NCI-H446 (cell line): ENCODE data around the gene MYBPHL.

Source experiments
- DNase-seq, 2 experiments: peaks; one replicate each; lab custom pipeline; 2025; lab: John Stamatoyannopoulos, UW

MYBPHL gene

GRCh38 chr1:109251277-109252166 lies 55.3 kb downstream of the MYBPHL start:
- no peak for DNase-seq

GRCh38 chr1:109250454-109251276 lies 56.1 kb downstream of the MYBPHL start:
- DNase-seq: no peak

- DNase-seq: no peak
Observed at GRCh38 chr1:109249654-109250401, 57.0 kb downstream of the MYBPHL start.

GRCh38 chr1:109248797-109249629 lies 57.8 kb downstream of the MYBPHL start, which contains the start of gene CELSR2:
Gene CELSR2, plus strand, starts transcription at chr1:109249539. Its CDS starts 541 bp downstream, at chr1:109250080.
- peak in 1 of 2 experiments; percentile 90 for DNase-seq

DNA sequence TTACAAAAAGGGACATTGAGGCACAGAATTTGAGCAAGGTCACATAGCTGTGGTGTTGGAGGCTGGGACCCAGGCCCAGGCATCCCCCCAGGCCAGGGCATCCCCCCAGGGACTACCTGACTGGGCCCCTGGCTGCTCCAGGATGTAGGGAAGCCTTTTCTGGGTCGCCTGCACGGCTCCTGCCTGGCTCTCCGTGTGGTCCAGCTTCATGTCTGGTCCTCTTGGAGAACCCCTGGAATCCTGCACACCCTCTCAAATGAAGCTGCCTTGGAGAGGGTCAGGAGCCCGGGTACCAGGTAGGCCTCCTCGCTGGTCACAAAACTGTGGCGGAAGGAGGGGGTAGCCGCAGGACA lies 58.4 kb downstream of the MYBPHL start:
- DNase-seq: no peak

DNA sequence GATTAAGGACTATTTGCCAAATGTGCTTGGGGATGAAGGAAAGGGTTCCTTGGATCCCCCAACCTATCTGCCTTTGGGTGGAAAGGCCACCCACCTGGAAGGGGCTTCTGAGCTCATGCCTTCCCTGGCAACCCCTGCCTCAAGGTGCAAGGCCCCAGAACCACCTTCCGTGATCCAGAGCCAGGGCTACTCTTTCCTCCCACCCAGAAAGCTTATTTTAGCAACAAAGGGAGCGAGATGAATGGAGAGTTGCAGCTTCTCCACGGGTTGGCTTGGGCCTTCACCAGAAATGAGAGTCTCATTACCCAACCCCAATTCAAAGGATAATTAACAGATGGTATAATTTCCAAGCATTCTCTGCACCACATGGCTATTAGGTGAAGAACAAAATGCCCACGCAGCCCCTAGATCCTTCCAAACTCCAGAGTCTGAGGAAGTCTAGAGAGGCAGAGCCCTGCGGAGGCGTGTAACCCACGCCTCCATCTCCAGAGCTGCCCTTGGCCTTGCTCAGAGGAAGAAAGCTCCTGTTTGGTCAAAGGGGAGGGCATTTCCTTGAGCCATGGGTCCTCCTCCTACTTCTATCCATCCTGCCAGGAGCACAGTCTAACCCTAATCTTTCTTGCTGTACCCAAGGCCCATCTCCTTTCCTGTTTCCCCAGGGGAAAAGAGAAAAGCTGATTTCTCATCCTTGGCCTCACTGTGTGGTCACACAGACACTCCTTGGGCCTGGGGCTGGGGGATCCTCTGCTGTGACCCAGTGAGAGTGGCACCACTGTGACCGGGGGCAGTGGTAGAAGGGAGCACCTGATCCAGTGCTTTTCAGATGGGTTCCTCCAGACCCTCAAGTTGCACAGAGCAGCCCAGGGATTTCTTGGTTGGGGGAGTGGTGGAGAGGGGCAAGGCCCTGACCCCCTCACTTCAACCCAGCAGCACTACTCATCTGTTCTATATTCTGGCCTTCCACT lies 59.1 kb downstream of the MYBPHL start:
- DNase-seq: no peak

DNA sequence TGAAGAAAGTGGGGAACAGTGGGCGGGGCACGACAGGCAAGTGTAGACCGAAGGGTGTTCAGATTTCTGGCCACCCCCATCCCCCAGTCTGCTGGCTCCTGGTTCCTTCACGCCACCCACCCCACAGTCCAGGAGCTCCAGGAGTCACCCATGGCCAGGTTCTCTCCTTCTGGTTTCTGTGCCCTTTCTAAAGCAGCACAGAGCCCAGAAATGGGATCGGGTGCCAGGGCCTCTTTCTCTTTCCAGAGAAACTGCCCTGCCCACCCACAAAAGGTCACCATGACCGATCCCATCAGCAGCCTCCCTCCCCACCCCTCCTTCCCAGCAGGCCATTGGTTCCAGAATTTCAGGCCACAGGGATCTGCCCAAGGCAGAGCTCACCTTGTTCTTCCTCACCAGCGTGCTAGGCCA lies 60.7 kb downstream of the MYBPHL start:
- DNase-seq: no peak

DNA sequence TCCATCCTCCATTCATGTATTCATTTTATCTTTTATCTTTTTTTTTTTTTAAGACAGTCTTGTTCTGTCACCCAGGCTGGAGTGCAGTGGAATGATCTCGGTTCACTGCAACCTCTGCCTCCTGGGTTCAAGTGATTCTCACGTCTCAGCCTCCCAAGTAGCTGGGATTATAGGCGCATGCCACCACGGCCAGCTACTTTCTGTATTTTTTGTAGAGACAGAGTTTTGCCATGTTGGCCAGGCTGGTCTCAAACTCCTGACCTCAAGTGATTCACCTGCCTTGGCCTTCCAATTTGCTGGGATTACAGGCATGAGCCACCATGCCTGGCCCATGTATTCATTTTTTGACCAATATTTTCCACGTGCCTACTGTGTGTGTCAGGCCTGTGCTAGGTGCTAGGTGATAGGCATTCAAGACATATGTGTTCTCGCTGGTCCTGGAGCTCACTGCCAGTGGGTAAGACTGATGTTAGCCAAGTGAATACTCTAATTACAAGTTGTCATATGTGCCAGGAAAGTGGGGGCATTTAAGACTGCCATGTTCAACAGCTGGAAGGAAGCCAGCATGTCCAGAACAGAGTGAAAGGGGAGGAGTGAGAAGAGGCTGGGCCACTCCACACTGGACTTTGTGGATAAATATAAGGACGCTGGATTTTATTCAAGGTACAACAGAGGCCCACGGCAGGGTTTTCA lies 62.8 kb downstream of the MYBPHL start:
- DNase-seq: peak; percentile 32 to 88

GRCh38 chr1:109243221-109243620 lies 63.6 kb downstream of the MYBPHL start:
- no peak for DNase-seq

DNA sequence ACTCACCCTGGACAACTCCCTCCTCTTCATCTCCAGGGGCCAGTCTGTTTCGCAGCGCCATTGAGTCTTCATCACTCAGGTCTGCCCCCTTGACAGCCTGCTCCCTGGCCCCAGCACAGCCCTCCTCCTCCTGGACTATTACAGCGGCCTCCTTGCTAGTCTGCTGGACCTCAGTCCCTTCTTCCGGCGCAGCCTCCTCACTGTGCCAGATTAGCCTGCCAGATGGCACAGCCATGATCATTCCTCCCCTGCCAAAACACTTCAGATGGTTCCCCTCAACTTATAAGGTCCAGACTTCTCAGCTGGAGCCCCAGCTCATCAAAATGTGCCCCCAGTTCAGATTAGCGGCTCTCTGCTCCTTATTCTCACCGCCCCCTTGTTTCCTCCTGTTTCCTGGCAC lies 64.4 kb downstream of the MYBPHL start:
- DNase-seq: peak; percentile 60 to 89
